SH-SY5Y (cell line): ENCODE results near the gene PIP4K2A.

Experiments
- GATA2 ChIP-seq: IDR thresholded peaks from 2 replicates; pipeline ENCODE4 v1.6.1; 2011; ENCODE audit warnings: mild to moderate bottlenecking, low read depth, low read length
- GATA3 ChIP-seq: IDR thresholded peaks from 2 replicates; pipeline ENCODE4 v1.6.1; 2011; ENCODE audit warnings: low read depth, mild to moderate bottlenecking, low read length, moderate library complexity

- TF ChIP-seq GATA2 (no peak), GATA3 (no peak)
Measured at GRCh38 chr10:22505911-22506685, 208.3 kb downstream of the PIP4K2A start.
